CD4-positive, alpha-beta memory T cell (primary cell): ENCODE data around the gene MYO1F. TPM values are rescaled to one million over a fixed set of nuclear protein-coding genes. Genes with fewer than 3 reads are reported as not detected.

Source experiments
- CTCF ChIA-PET: fragments of 350-600 bp; sonication (Branson Sonifier 250); formaldehyde crosslinking; loops from one replicate; lab custom pipeline; 2021; ENCODE audit warnings: inconsistent platforms; ENCODE audit not compliant: partially characterized antibody; lab: Charles Lee
- POLR2A ChIA-PET: fragments of 350-600 bp; sonication (Branson Sonifier 250); formaldehyde crosslinking; loops from one replicate; lab custom pipeline; 2021; ENCODE audit not compliant: partially characterized antibody; lab: Charles Lee
- DNase-seq, 5 donors: peaks; one replicate each; pipeline versions ENCODE4 v3.0.0 to v3.0.0-alpha.2; 2020 to 2022; ENCODE audit warnings: mixed read lengths in 1 of 5
- H3K27ac ChIP-seq: one replicate; pipeline ENCODE4 v1.7.0; 2013; ENCODE audit warnings: low read depth, low read length
- H3K27me3 ChIP-seq: 2 replicates; pipeline ENCODE4 v1.7.0; 2013; ENCODE audit warnings: mild to moderate bottlenecking, low read length, moderate library complexity; ENCODE audit not compliant: insufficient read depth
- H3K36me3 ChIP-seq: 2 replicates; pipeline ENCODE4 v1.7.0; 2013; ENCODE audit warnings: mild to moderate bottlenecking, low read length, moderate library complexity; ENCODE audit not compliant: insufficient read depth
- H3K4me1 ChIP-seq: 2 replicates; pipeline ENCODE4 v1.7.0; 2013; ENCODE audit warnings: mild to moderate bottlenecking, low read length, moderate library complexity; ENCODE audit not compliant: insufficient read depth
- H3K4me3 ChIP-seq, 2 donors: one replicate each; pipeline ENCODE4 v1.7.0; 2013; ENCODE audit warnings: low read length in 2 of 2, mild to moderate bottlenecking in 1 of 2
- H3K9me3 ChIP-seq, 2 donors: one replicate each; pipeline ENCODE4 v1.7.0; 2013; ENCODE audit warnings: low read length in 2 of 2, control low read depth in 1 of 2; ENCODE audit not compliant: control insufficient read depth in 1 of 2
- H3K27ac Mint-ChIP-seq, 7 donors: one replicate each; pipeline ENCODE4 v1.8.0; 2020 to 2021; ENCODE audit warnings: mixed read lengths in 7 of 7, mild to moderate bottlenecking in 6 of 7, inconsistent platforms in 3 of 7, moderate library complexity in 3 of 7
- H3K27me3 Mint-ChIP-seq, 2 donors: one replicate each; pipeline ENCODE4 v1.8.0; 2020 to 2021; ENCODE audit warnings: mixed read lengths in 2 of 2
- H3K36me3 Mint-ChIP-seq, 2 donors: one replicate each; pipeline ENCODE4 v1.8.0; 2020 to 2021; ENCODE audit warnings: mixed read lengths in 2 of 2, inconsistent platforms in 1 of 2, mild to moderate bottlenecking in 1 of 2
- H3K4me1 Mint-ChIP-seq, 4 donors: one replicate each; pipeline ENCODE4 v1.8.0; 2020 to 2021; ENCODE audit warnings: mixed read lengths in 4 of 4, mild to moderate bottlenecking in 1 of 4
- H3K4me3 Mint-ChIP-seq, 8 donors: one replicate each; pipeline ENCODE4 v1.8.0; 2020 to 2021; ENCODE audit warnings: mixed read lengths in 8 of 8, mild to moderate bottlenecking in 7 of 8, moderate library complexity in 6 of 8, inconsistent platforms in 3 of 8
- H3K9me3 Mint-ChIP-seq, 8 donors: one replicate each; pipeline ENCODE4 v1.8.0; 2020 to 2021; ENCODE audit warnings: mixed read lengths in 8 of 8, mild to moderate bottlenecking in 5 of 8, inconsistent platforms in 3 of 8, moderate library complexity in 1 of 8
- intact Hi-C: fragments of 100-400 bp; cut with micrococcal nuclease; formaldehyde crosslinking; loops from one replicate; pipeline ENCODE4 v1.15.1; 2023
- polyA plus RNA-seq, 2 donors: library from polyadenylated mRNA; unstranded; fragments of 300-500 nt; fragmentation: Illumina TruSeq; gene quantifications; one replicate each; pipeline ENCODE4 v1.2.3, GENCODE V29; 2021
- total RNA-seq, 2 experiments: library from RNA; stranded (reverse); gene quantifications; one replicate each; pipeline ENCODE4 v1.2.3, GENCODE V29; 2021

Gene MYO1F
- total and polyA plus RNA-seq, 4 experiments from 2014 or later, result 35.9 to 359 (median 220) TPM

GRCh38 chr19:8500158-8500557 is 77.1 kb downstream of the MYO1F start:
- POLR2A ChIA-PET, result interaction anchor here (1.0 kb wide), 1 partner anchor 14 kb away, joined by 4 read pairs; the partner anchor contains the start of gene ZNF414
- Histone ChIP-seq H3K36me3 (no peaks in the 10 kb centered on the region), H3K27me3 (no peaks in the 10 kb centered on the region), H3K9me3 (no peaks in the 10 kb centered on the region), H3K4me1 (peaks cover 5% of the 10 kb centered on the region), H3K27ac (no peak overlapping the region), H3K4me3 (no peak overlapping the region)
- CTCF ChIA-PET, result interaction anchor here (1.2 kb wide), 1 partner anchor 8 kb away, joined by 3 read pairs; no protein-coding TSS in a partner anchor
- no peaks in the 10 kb centered on the region for H3K9me3 Mint-ChIP-seq
- H3K4me1 Mint-ChIP-seq, result peaks cover 0 to 26% (median 6%) of the 10 kb centered on the region in 4 donors
- H3K4me3 Mint-ChIP-seq, result no peak overlapping the region
- no peaks in the 10 kb centered on the region for H3K36me3 Mint-ChIP-seq
- no peaks in the 10 kb centered on the region for H3K27me3 Mint-ChIP-seq
- DNase-seq, result no peak
- intact Hi-C loops, result no loop called here
- H3K27ac Mint-ChIP-seq, result peak overlapping the region in 3 of 7 donors; percentile 24 to 64 (median 37)

GRCh38 chr19:8499048-8499833 is 78.0 kb downstream of the MYO1F start:
- intact Hi-C loops, result no loop called here
- Histone ChIP-seq H3K27me3 (no peaks in the 10 kb centered on the region), H3K4me1 (peaks cover 4% of the 10 kb centered on the region), H3K36me3 (no peaks in the 10 kb centered on the region), H3K4me3 (no peak overlapping the region), H3K27ac (no peak overlapping the region), H3K9me3 (no peaks in the 10 kb centered on the region)
- Mint-ChIP-seq H3K4me3 (no peak overlapping the region), H3K4me1 (peaks cover under 1 to 20% (median 5%) of the 10 kb centered on the region in 4 donors), H3K27me3 (no peaks in the 10 kb centered on the region), H3K36me3 (no peaks in the 10 kb centered on the region), H3K9me3 (no peaks in the 10 kb centered on the region), H3K27ac (no peak overlapping the region)
- CTCF ChIA-PET, result interaction anchor here (0.9 kb wide), 1 partner anchor 11 kb away, joined by 4 read pairs; no protein-coding TSS in a partner anchor
- POLR2A ChIA-PET, result interaction anchor here (1.2 kb wide), 1 partner anchor 77 kb away, joined by 3 read pairs; no protein-coding TSS in a partner anchor
- DNase-seq, result peak in 1 of 5 donors; percentile 3

- Histone ChIP-seq H3K27me3 (no peaks in the 10 kb centered on the region), H3K27ac (no peak overlapping the region), H3K4me3 (no peak overlapping the region), H3K9me3 (no peaks in the 10 kb centered on the region), H3K36me3 (no peaks in the 10 kb centered on the region), H3K4me1 (peaks cover 8% of the 10 kb centered on the region)
- no peaks in the 10 kb centered on the region for H3K36me3 Mint-ChIP-seq
- ChIA-PET CTCF (interaction anchor here (1.1 kb wide), 1 partner anchor 80 kb away, joined by 3 read pairs; no protein-coding TSS in a partner anchor), POLR2A (no interaction called here)
- H3K4me1 Mint-ChIP-seq, result peaks cover 4 to 19% (median 7%) of the 10 kb centered on the region in 4 donors
- H3K27me3 Mint-ChIP-seq, result no peaks in the 10 kb centered on the region
- H3K27ac Mint-ChIP-seq, result no peak overlapping the region
- H3K4me3 Mint-ChIP-seq, result no peak overlapping the region
- intact Hi-C loops, result no loop called here
- no peaks in the 10 kb centered on the region for H3K9me3 Mint-ChIP-seq
- peak in 1 of 5 donors; percentile 27 for DNase-seq
Observed at GRCh38 chr19:8498295-8498694, 78.9 kb downstream of the MYO1F start.

- Histone ChIP-seq H3K4me1 (peaks cover 8% of the 10 kb centered on the region), H3K27me3 (no peaks in the 10 kb centered on the region), H3K4me3 (no peak overlapping the region), H3K27ac (no peak overlapping the region), H3K9me3 (no peaks in the 10 kb centered on the region), H3K36me3 (no peaks in the 10 kb centered on the region)
- peak overlapping the region; percentile 38 to 84 (median 64) for H3K27ac Mint-ChIP-seq
- no peaks in the 10 kb centered on the region for H3K27me3 Mint-ChIP-seq
- ChIA-PET POLR2A (interaction anchor here (0.9 to 2.2 kb wide), 4 partner anchors 12 to 24 kb away, joined by 3 to 15 read pairs (median 5); partner anchors contain the start of gene ZNF414), CTCF (interaction anchor here (0.8 to 3.5 kb wide), 8 partner anchors 11 to 97 kb away, joined by 3 to 30 read pairs (median 4); partner anchors contain the start of gene MYO1F)
- peaks cover 3 to 4% of the 10 kb centered on the region in 2 donors for H3K36me3 Mint-ChIP-seq
- intact Hi-C loops, result no loop called here
- no peaks in the 10 kb centered on the region for H3K9me3 Mint-ChIP-seq
- H3K4me3 Mint-ChIP-seq, result no peak overlapping the region
- peaks cover 4 to 17% (median 4%) of the 10 kb centered on the region in 4 donors for H3K4me1 Mint-ChIP-seq
- DNase-seq, result no peak
Observed at GRCh38 chr19:8494158-8494557, 83.1 kb downstream of the MYO1F start.

- H3K4me1 ChIP-seq, result peaks cover 25% of the 10 kb centered on the region
- intact Hi-C loops, result no loop called here
- H3K4me3 Mint-ChIP-seq, result no peak overlapping the region
Observed at GRCh38 chr19:8491574-8491973, 85.7 kb downstream of the MYO1F start.

GRCh38 chr19:8490873-8491272 is 86.4 kb downstream of the MYO1F start:
- no peaks in the 10 kb centered on the region for H3K27me3 Mint-ChIP-seq
- POLR2A ChIA-PET, result interaction anchor here (1.5 kb wide), 1 partner anchor 25 kb away, joined by 4 read pairs; no protein-coding TSS in a partner anchor
- Histone ChIP-seq H3K36me3 (peaks cover 26% of the 10 kb centered on the region), H3K4me1 (peaks cover 32% of the 10 kb centered on the region), H3K27ac (no peak overlapping the region), H3K27me3 (no peaks in the 10 kb centered on the region), H3K9me3 (no peaks in the 10 kb centered on the region), H3K4me3 (no peak overlapping the region)
- peak overlapping the region in 2 of 7 donors; percentile 68 to 75 for H3K27ac Mint-ChIP-seq
- H3K4me1 Mint-ChIP-seq, result peaks cover 22 to 44% (median 28%) of the 10 kb centered on the region in 4 donors
- intact Hi-C loops, result no loop called here
- CTCF ChIA-PET, result interaction anchor here (1.4 kb wide), 1 partner anchor 10 kb away, joined by 3 read pairs; no protein-coding TSS in a partner anchor
- peaks cover 31 to 35% of the 10 kb centered on the region in 2 donors for H3K36me3 Mint-ChIP-seq
- DNase-seq, result no peak
- no peak overlapping the region for H3K4me3 Mint-ChIP-seq
- H3K9me3 Mint-ChIP-seq, result no peaks in the 10 kb centered on the region

More at GRCh38 chr19:8491574-8491973, 85.7 kb downstream of the MYO1F start:
- CTCF ChIA-PET, result interaction anchor here (0.6 to 1.4 kb wide), 2 partner anchors 9 to 68 kb away, joined by 3 read pairs; no protein-coding TSS in a partner anchor
- no peaks in the 10 kb centered on the region for H3K27me3 ChIP-seq
- H3K27ac Mint-ChIP-seq, result peak overlapping the region in 1 of 7 donors; percentile 25
- POLR2A ChIA-PET, result interaction anchor here (0.6 to 1.5 kb wide), 2 partner anchors 24 to 28 kb away, joined by 3 to 4 read pairs; no protein-coding TSS in a partner anchor
- peaks cover 19% of the 10 kb centered on the region for H3K36me3 ChIP-seq
- H3K36me3 Mint-ChIP-seq, result peaks cover 27 to 30% of the 10 kb centered on the region in 2 donors
- no peak overlapping the region for H3K27ac ChIP-seq
- no peak for DNase-seq
- no peaks in the 10 kb centered on the region for H3K9me3 ChIP-seq
- no peaks in the 10 kb centered on the region for H3K9me3 Mint-ChIP-seq
- H3K4me3 ChIP-seq, result no peak overlapping the region
- peaks cover 17 to 38% (median 23%) of the 10 kb centered on the region in 4 donors for H3K4me1 Mint-ChIP-seq
- no peaks in the 10 kb centered on the region for H3K27me3 Mint-ChIP-seq

GRCh38 chr19:8490395-8490760 is 86.9 kb downstream of the MYO1F start:
- no peak for DNase-seq

More at GRCh38 chr19:8490395-8490760, 86.9 kb downstream of the MYO1F start:
- Histone ChIP-seq H3K36me3 (peaks cover 31% of the 10 kb centered on the region), H3K4me1 (peaks cover 37% of the 10 kb centered on the region), H3K4me3 (no peak overlapping the region), H3K27me3 (no peaks in the 10 kb centered on the region), H3K27ac (no peak overlapping the region), H3K9me3 (no peaks in the 10 kb centered on the region)
- no peaks in the 10 kb centered on the region for H3K9me3 Mint-ChIP-seq
- no peak overlapping the region for H3K4me3 Mint-ChIP-seq
- no peaks in the 10 kb centered on the region for H3K27me3 Mint-ChIP-seq
- H3K4me1 Mint-ChIP-seq, result peaks cover 19 to 44% (median 28%) of the 10 kb centered on the region in 4 donors
- POLR2A ChIA-PET, result interaction anchor here (1.5 kb wide), 1 partner anchor 25 kb away, joined by 4 read pairs; no protein-coding TSS in a partner anchor
- intact Hi-C loops, result no loop called here
- peaks cover 32 to 37% of the 10 kb centered on the region in 2 donors for H3K36me3 Mint-ChIP-seq
- H3K27ac Mint-ChIP-seq, result no peak overlapping the region
- CTCF ChIA-PET, result no interaction called here
